Mesendoderm (in vitro differentiated cells): ENCODE measurements around the gene MESD.
A peak's percentile ranks its signal among the peaks of the same experiment; 100 is the strongest.

ENCODE experiments used
- DNase-seq: peaks from one replicate; pipeline ENCODE4 v3.0.0; 2013
- H2AK5ac ChIP-seq: 2 replicates; pipeline ENCODE4 v1.6.1; 2013; ENCODE audit warnings: low read length, inconsistent platforms
- H2BK120ac ChIP-seq: 2 replicates; pipeline ENCODE4 v1.6.1; 2013; ENCODE audit warnings: low read depth, mild to moderate bottlenecking, low read length, moderate library complexity, mixed read lengths
- H2BK15ac ChIP-seq: replicated peaks from 2 replicates; pipeline ENCODE4 v1.6.1; 2013; ENCODE audit warnings: low read depth, mild to moderate bottlenecking, moderate library complexity
- H2BK5ac ChIP-seq: 2 replicates; pipeline ENCODE4 v1.6.1; 2013; ENCODE audit warnings: low read length, inconsistent platforms
- H3K18ac ChIP-seq: 2 replicates; pipeline ENCODE4 v1.6.1; 2013; ENCODE audit warnings: mild to moderate bottlenecking, low read length, mixed read lengths
- H3K23ac ChIP-seq: one replicate; pipeline ENCODE4 v1.6.1; 2013; ENCODE audit warnings: low read length
- H3K27ac ChIP-seq: 2 replicates; pipeline ENCODE4 v1.5.1; 2013; ENCODE audit warnings: low read depth, mild to moderate bottlenecking, inconsistent platforms, low read length, moderate library complexity
- H3K27me3 ChIP-seq: 2 replicates; pipeline ENCODE4 v1.6.1; 2013; ENCODE audit warnings: low read length, control low read depth, mild to moderate bottlenecking, inconsistent platforms; ENCODE audit not compliant: insufficient read depth, poor library complexity
- H3K36me3 ChIP-seq: 2 replicates; pipeline ENCODE4 v1.6.1; 2013; ENCODE audit warnings: low read length, inconsistent platforms; ENCODE audit not compliant: control insufficient read depth, insufficient read depth
- H3K4ac ChIP-seq: one replicate; pipeline ENCODE4 v1.6.1; 2013; ENCODE audit warnings: low read depth, mild to moderate bottlenecking, low read length, moderate library complexity
- H3K4me1 ChIP-seq: 2 replicates; pipeline ENCODE4 v1.6.1; 2013; ENCODE audit warnings: low read depth, low read length, inconsistent platforms; ENCODE audit not compliant: control insufficient read depth
- H3K4me2 ChIP-seq: 2 replicates; pipeline ENCODE4 v1.6.1; 2013; ENCODE audit warnings: low read length
- H3K4me3 ChIP-seq: 2 replicates; pipeline ENCODE4 v1.5.1; 2013; ENCODE audit warnings: mild to moderate bottlenecking, low read length
- H3K56ac ChIP-seq: one replicate; pipeline ENCODE4 v1.6.1; 2013; ENCODE audit warnings: low read length
- H3K79me1 ChIP-seq: 2 replicates; pipeline ENCODE4 v1.6.1; 2013; ENCODE audit warnings: low read length, inconsistent platforms
- H3K79me2 ChIP-seq: 2 replicates; pipeline ENCODE4 v1.6.1; 2013; ENCODE audit warnings: mild to moderate bottlenecking, low read length; ENCODE audit not compliant: control insufficient read depth, insufficient read depth
- H3K9ac ChIP-seq: 2 replicates; pipeline ENCODE4 v1.6.1; 2013; ENCODE audit warnings: low read length, inconsistent platforms
- H4K5ac ChIP-seq: one replicate; pipeline ENCODE4 v1.6.1; 2013; ENCODE audit warnings: low read length
- H4K8ac ChIP-seq: one replicate; pipeline ENCODE4 v1.6.1; 2013; ENCODE audit warnings: low read depth, mild to moderate bottlenecking, control low read depth, low read length, moderate library complexity
- WGBS: extraction: QIAGEN DNeasy Blood & Tissue Kit; methylation state at CpG from one replicate; pipeline ENCODE4 v1.1.7; 2013; ENCODE audit warnings: low lambda C conversion rate, missing lambda C conversion rate; ENCODE audit not compliant: insufficient coverage; ENCODE audit errors: extremely low coverage; 5-methylcytosine and 5-hydroxymethylcytosine counted together

The MESD gene

DNA sequence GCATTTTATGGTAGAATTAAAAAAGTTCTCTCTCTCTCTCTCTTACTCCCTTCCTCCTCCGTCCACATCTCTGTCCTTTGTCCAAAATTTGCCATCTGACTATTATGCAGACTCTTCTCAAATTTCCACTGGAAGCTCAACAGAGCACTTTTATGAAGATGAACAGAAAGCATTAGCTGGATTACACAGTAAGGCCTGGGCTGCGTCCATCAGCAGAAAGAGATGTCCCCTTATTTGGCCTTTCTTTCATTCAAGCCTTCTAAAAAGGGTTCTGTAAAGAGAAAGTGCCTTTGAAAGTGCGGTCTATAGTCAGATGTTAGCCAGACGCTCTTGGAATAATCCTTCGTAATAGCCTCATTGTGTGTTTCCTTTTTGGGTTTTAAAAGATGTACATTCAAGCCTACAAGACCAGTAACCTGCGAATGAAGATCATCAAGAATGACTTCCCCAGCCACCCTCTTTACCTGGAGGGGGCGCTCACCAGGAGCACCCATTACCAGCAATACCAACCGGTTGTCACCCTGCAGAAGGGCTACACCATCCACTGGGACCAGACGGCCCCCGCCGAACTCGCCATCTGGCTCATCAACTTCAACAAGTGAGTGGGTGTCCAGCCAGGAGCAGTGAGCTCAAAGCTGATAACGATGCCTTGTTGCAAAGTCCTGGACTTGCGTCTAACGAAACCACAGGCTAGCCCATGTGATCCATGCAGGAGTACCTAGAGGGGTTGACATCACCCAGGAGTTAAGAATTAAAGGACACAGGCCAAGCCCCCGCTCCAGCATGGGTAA is 53.1 kb downstream of the MESD start:
- no peak overlapping the region for H2BK15ac ChIP-seq
- H2BK5ac ChIP-seq = no peak overlapping the region
- no peak overlapping the region for H3K23ac ChIP-seq
- H2AK5ac ChIP-seq = no peak overlapping the region
- no peak overlapping the region for H3K4ac ChIP-seq
- peaks cover 10% of the 10 kb centered on the region for H3K4me1 ChIP-seq
- H3K36me3 ChIP-seq = no peaks in the 10 kb centered on the region
- H3K79me1 ChIP-seq = no peaks in the 10 kb centered on the region
- no peak overlapping the region for H3K18ac ChIP-seq
- H3K4me3 ChIP-seq = no peak overlapping the region
- no peak overlapping the region for H3K9ac ChIP-seq
- H4K8ac ChIP-seq = no peak overlapping the region
- H3K56ac ChIP-seq = no peak overlapping the region
- no CpG with 5 or more reads among the region's 16 CpGs for WGBS
- H3K79me2 ChIP-seq = no peaks in the 10 kb centered on the region
- DNase-seq = no peak
- no peak overlapping the region for H3K27ac ChIP-seq
- H4K5ac ChIP-seq = no peak overlapping the region
- H2BK120ac ChIP-seq = no peak overlapping the region
- H3K27me3 ChIP-seq = no peaks in the 10 kb centered on the region
- no peak overlapping the region for H3K4me2 ChIP-seq

DNA sequence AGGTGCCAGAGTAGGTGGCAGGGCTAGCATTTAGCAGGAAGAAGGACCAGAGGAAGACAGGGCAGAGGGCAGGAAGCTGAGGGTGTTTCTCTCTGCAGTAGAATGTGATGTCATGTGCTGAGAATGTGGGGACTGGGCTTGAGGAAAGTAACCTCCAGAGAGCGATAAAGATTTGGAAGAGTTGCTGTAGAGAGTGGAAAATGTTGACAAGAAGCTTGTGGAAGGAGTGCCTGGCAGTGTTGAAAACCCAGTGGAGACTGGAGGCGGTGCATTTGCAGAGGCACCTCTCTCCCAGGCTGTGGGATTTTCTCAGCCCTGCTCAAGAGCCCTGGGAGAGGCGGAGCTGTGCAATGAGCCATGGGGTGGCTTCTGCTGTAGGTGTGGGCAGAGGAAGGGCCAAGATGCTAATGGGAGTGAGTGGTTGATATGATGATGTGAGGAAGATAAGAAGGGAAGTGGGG is 54.8 kb downstream of the MESD start:
- H4K8ac ChIP-seq = no peak overlapping the region
- WGBS = no CpG with 5 or more reads among the region's 3 CpGs
- no peak overlapping the region for H3K4me3 ChIP-seq

DNA sequence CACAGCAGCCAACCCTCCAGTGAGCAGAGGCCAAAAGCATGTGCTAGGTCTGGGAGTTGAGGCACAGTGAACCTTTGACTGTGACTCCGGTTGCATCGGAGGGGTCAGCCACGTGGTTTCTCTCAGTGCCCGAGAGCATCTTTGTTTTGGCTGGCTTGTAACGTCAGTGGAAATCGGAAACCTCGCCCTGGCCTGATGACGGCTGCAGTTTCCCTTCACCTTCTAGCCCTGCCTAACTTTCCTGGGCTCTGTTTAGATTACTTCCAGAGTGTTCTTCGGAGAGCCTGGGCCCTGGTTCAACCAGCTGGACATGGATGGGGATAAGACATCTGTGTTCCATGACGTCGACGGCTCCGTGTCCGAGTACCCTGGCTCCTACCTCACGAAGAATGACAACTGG is 56.6 kb downstream of the MESD start:
- Histone ChIP-seq H3K27me3 (no peaks in the 10 kb centered on the region), H3K4ac (no peak overlapping the region), H4K8ac (no peak overlapping the region), H3K27ac (no peak overlapping the region), H3K4me1 (peaks cover 10% of the 10 kb centered on the region), H3K36me3 (no peaks in the 10 kb centered on the region), H4K5ac (no peak overlapping the region), H3K79me1 (no peaks in the 10 kb centered on the region), H2BK15ac (no peak overlapping the region), H3K9ac (no peak overlapping the region), H2BK120ac (no peak overlapping the region), H3K4me3 (no peak overlapping the region), H3K4me2 (no peak overlapping the region), H2AK5ac (no peak overlapping the region), H3K56ac (no peak overlapping the region), H3K18ac (no peak overlapping the region), H3K23ac (no peak overlapping the region), H2BK5ac (no peak overlapping the region), H3K79me2 (no peaks in the 10 kb centered on the region)
- DNase-seq = no peak
- WGBS = no CpG with 5 or more reads among the region's 15 CpGs

More for the DNA sequence above, 54.8 kb downstream of the MESD start:
- no peak overlapping the region for H3K4ac ChIP-seq
- no peak overlapping the region for H3K23ac ChIP-seq
- DNase-seq = peak; percentile 97
- no peak overlapping the region for H3K9ac ChIP-seq
- no peak overlapping the region for H3K4me2 ChIP-seq
- peaks cover 10% of the 10 kb centered on the region for H3K4me1 ChIP-seq
- no peaks in the 10 kb centered on the region for H3K79me1 ChIP-seq
- no peaks in the 10 kb centered on the region for H3K79me2 ChIP-seq
- no peak overlapping the region for H2BK5ac ChIP-seq
- H2BK15ac ChIP-seq = no peak overlapping the region
- H3K18ac ChIP-seq = no peak overlapping the region
- H3K27me3 ChIP-seq = no peaks in the 10 kb centered on the region
- H4K5ac ChIP-seq = no peak overlapping the region
- H3K56ac ChIP-seq = no peak overlapping the region
- no peak overlapping the region for H2AK5ac ChIP-seq
- no peaks in the 10 kb centered on the region for H3K36me3 ChIP-seq
- H2BK120ac ChIP-seq = no peak overlapping the region
- no peak overlapping the region for H3K27ac ChIP-seq

DNA sequence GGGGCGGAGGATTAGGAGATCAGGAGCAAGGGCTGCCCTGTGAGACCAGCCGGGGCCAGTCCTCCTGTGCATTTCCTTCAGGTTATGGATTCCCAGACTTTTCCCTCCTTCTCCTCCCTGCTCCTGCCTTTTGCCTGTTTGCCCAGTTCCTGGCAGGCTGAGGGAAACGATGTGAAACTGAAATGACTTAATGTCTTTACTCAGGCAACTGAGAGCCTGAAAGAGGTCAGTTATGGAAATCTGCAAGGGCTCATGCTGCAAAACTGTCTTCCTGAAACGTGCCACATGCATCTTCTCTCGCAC is 57.2 kb downstream of the MESD start:
- Histone ChIP-seq H2AK5ac (no peak overlapping the region), H3K56ac (no peak overlapping the region), H3K23ac (no peak overlapping the region), H3K4me2 (no peak overlapping the region), H3K27me3 (no peaks in the 10 kb centered on the region), H4K5ac (no peak overlapping the region), H3K27ac (no peak overlapping the region), H3K4ac (no peak overlapping the region), H3K18ac (no peak overlapping the region), H3K4me3 (no peak overlapping the region), H3K36me3 (no peaks in the 10 kb centered on the region), H3K79me2 (no peaks in the 10 kb centered on the region), H2BK5ac (no peak overlapping the region), H3K4me1 (peaks cover 10% of the 10 kb centered on the region), H3K79me1 (no peaks in the 10 kb centered on the region), H4K8ac (no peak overlapping the region), H2BK120ac (no peak overlapping the region), H2BK15ac (no peak overlapping the region), H3K9ac (no peak overlapping the region)
- DNase-seq = no peak
- no CpG with 5 or more reads among the region's 5 CpGs for WGBS

DNA sequence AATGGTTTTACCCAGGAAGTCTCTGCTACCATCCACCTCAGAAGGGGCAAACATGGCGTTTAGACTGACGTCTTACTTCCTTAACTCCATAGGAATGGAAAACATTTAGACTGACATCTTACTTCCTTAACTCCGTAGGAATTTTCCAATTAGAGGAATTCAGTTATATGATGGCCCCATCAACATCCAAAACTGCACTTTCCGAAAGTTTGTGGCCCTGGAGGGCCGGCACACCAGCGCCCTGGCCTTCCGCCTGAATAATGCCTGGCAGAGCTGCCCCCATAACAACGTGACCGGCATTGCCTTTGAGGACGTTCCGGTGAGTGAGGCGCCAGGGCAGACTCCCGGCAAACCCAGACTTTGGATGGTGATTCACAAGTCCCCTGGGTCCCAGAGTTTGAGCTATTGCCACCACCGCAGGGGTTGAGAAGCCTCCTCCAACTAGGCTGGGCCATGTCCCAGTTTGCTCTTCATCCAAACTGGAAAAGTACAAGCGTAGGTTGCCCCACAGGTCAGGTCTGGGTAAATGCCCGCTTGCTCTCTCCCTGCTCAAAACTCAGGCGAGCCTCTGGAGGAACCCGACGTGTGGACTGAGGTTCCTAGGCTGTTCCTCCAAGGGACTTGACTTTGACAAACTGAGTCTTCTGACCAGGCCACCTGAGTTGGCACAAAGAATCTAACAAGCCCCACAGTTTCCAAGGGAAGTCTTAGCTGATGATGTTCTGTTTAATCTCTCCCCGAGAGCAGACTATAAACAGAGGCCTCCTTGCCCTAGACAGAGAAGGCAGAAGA is 57.7 kb downstream of the MESD start:
- no peak overlapping the region for H3K56ac ChIP-seq
- no peak overlapping the region for H2AK5ac ChIP-seq
- no peaks in the 10 kb centered on the region for H3K36me3 ChIP-seq
- no peaks in the 10 kb centered on the region for H3K27me3 ChIP-seq
- H3K4ac ChIP-seq = no peak overlapping the region
- H3K23ac ChIP-seq = no peak overlapping the region
- H3K4me3 ChIP-seq = no peak overlapping the region
- H2BK5ac ChIP-seq = no peak overlapping the region
- no peak overlapping the region for H4K8ac ChIP-seq
- no peak overlapping the region for H4K5ac ChIP-seq
- H3K4me2 ChIP-seq = no peak overlapping the region
- H3K18ac ChIP-seq = no peak overlapping the region
- WGBS = no CpG with 5 or more reads among the region's 20 CpGs
- peaks cover 10% of the 10 kb centered on the region for H3K4me1 ChIP-seq
- H3K9ac ChIP-seq = no peak overlapping the region
- no peak overlapping the region for H3K27ac ChIP-seq
- no peak overlapping the region for H2BK15ac ChIP-seq
- H3K79me1 ChIP-seq = no peaks in the 10 kb centered on the region
- no peaks in the 10 kb centered on the region for H3K79me2 ChIP-seq
- no peak for DNase-seq
- H2BK120ac ChIP-seq = no peak overlapping the region
